ENCODE results near the gene FOXL1.

DNA sequence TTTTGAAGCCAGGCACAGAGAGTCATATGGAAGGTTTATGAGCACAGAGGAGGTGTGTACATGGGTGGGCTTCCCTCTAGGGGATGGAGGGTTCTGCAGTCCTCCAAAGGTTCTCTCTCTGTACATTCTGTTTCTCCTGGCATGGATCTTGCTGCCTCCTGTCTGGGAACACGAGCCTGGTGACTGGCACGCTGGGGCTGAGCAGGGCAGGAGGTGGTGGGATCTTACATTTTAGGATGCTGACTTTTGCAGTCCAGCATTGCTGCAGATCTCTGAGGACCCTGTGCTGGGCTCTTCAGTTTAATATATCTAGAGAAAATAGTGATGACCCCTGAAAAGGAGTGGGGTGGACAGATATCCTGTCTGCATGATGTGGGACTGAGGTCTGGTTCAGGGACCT, 23.0 kb downstream of the FOXL1 start:
- TF ChIP-seq, protein P1, sequence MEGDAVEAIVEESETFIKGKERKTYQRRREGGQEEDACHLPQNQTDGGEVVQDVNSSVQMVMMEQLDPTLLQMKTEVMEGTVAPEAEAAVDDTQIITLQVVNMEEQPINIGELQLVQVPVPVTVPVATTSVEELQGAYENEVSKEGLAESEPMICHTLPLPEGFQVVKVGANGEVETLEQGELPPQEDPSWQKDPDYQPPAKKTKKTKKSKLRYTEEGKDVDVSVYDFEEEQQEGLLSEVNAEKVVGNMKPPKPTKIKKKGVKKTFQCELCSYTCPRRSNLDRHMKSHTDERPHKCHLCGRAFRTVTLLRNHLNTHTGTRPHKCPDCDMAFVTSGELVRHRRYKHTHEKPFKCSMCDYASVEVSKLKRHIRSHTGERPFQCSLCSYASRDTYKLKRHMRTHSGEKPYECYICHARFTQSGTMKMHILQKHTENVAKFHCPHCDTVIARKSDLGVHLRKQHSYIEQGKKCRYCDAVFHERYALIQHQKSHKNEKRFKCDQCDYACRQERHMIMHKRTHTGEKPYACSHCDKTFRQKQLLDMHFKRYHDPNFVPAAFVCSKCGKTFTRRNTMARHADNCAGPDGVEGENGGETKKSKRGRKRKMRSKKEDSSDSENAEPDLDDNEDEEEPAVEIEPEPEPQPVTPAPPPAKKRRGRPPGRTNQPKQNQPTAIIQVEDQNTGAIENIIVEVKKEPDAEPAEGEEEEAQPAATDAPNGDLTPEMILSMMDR (IDR thresholded peaks at IDR 0.05; ENCODE audit: low read length) = no peak
- TF ChIP-seq EZH2 (IDR thresholded peaks at IDR 0.05; ENCODE audit: borderline replicate concordance, low read length) = no peak
